WTC11 (cell line): Measurements from ENCODE around the gene FER.

Source experiments
- CTCF ChIP-seq: fragments of 200-600 bp; IDR thresholded peaks from 2 replicates; pipeline ENCODE4 v1.8.0; 2022; ENCODE audit warnings: antibody characterized with exemption
- FOXJ3 ChIP-seq: sonication (generic); formaldehyde crosslinking; IDR thresholded peaks from 2 replicates; pipeline ENCODE4 v1.9.0; 2021; ENCODE audit warnings: missing genetic modification reagents, mild to moderate bottlenecking, borderline replicate concordance
- NR2C2 ChIP-seq: sonication (generic); formaldehyde crosslinking; IDR thresholded peaks from 2 replicates; pipeline ENCODE4 v1.8.0; 2022; ENCODE audit warnings: mild to moderate bottlenecking, missing genetic modification reagents
- ZNF263 ChIP-seq: sonication (generic); formaldehyde crosslinking; IDR thresholded peaks from 2 replicates; pipeline ENCODE4 v1.8.1; 2022; ENCODE audit warnings: low read depth, mild to moderate bottlenecking, moderate library complexity, missing genetic modification reagents
- ZNF396 ChIP-seq: fragments of 250-450 bp; sonication (Bioruptor Pico); IDR thresholded peaks from 2 replicates; pipeline ENCODE4 v1.8.0; 2021; ENCODE audit warnings: mild to moderate bottlenecking, moderate library complexity, borderline replicate concordance
- TF ChIP-seq, protein P1 (sequence below): sonication (generic); formaldehyde crosslinking; IDR thresholded peaks from 2 replicates; pipeline ENCODE4 v1.8.0; 2022; ENCODE audit warnings: mild to moderate bottlenecking, missing genetic modification reagents
- TF ChIP-seq, protein P2 (sequence below): sonication (generic); formaldehyde crosslinking; conservative IDR thresholded peaks from 2 replicates; pipeline ENCODE4 v1.8.1; 2022; ENCODE audit warnings: mild to moderate bottlenecking, missing genetic modification reagents

GRCh38 chr5:109099081-109099480, 351.4 kb downstream of the FER start:
- no peak for TF ChIP-seq NR2C2 (CRISPR knock-in tag)
- TF ChIP-seq CTCF = no peak
- TF ChIP-seq FOXJ3 = no peak
- no peak for TF ChIP-seq ZNF396
- no peak for TF ChIP-seq ZNF263
- TF ChIP-seq, protein P1, sequence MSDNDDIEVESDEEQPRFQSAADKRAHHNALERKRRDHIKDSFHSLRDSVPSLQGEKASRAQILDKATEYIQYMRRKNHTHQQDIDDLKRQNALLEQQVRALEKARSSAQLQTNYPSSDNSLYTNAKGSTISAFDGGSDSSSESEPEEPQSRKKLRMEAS = no peak
- TF ChIP-seq, protein P2, sequence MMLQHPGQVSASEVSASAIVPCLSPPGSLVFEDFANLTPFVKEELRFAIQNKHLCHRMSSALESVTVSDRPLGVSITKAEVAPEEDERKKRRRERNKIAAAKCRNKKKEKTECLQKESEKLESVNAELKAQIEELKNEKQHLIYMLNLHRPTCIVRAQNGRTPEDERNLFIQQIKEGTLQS (CRISPR knock-in tag) = no peak
